ENCODE measurements around the gene CYP4F2.
"Not testable (repeated sequence)": the region's sequence is repeated elsewhere in the genome, so short reads cannot be mapped to it uniquely, and the experiment has no call there.

CYP4F2 gene

DNA sequence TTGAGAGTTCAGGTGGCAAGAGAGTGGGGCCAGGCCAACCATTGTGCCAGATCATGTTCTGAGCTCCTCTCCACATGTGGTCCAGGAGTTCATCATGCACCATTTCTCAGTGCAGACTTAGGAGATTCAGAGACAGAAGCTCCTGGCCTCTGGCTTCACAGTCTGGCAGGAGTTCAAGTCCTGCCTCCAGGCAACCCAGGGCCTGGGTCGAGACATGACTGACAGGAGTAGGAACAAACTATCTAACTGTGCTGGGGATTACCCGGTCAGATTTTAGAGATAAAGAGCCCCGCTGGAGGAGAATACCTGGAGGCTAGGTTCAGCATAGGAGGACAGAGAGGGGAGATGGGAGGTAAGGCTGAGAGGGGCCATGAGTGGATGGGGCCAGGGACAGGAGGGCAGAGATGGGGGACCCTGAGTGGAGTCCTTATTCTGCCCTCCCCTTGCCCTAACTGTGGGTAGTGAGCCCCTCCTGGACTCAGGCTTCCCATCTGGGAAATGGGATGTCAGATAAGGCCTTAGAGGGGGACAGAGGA, 37.4 kb upstream of the CYP4F2 start:
- DNase-seq (ENCODE audit: extremely low spot score) = no peak
- TF ChIP-seq, protein P1, sequence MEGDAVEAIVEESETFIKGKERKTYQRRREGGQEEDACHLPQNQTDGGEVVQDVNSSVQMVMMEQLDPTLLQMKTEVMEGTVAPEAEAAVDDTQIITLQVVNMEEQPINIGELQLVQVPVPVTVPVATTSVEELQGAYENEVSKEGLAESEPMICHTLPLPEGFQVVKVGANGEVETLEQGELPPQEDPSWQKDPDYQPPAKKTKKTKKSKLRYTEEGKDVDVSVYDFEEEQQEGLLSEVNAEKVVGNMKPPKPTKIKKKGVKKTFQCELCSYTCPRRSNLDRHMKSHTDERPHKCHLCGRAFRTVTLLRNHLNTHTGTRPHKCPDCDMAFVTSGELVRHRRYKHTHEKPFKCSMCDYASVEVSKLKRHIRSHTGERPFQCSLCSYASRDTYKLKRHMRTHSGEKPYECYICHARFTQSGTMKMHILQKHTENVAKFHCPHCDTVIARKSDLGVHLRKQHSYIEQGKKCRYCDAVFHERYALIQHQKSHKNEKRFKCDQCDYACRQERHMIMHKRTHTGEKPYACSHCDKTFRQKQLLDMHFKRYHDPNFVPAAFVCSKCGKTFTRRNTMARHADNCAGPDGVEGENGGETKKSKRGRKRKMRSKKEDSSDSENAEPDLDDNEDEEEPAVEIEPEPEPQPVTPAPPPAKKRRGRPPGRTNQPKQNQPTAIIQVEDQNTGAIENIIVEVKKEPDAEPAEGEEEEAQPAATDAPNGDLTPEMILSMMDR (IDR thresholded peaks at IDR 0.05; ENCODE audit: control extremely low read depth, extremely low read depth, low read depth, missing control alignments) = no peak
- POLR2A ChIA-PET = no interaction called here
- CTCF ChIA-PET = no interaction called here

GRCh38 chr19:15934332-15935078, 36.6 kb upstream of the CYP4F2 start, which contains the start of gene CYP4F11:
TSS of gene CYP4F11 (minus strand) at chr19:15934529. CDS start at chr19:15934408, 121 bp downstream.
- TF ChIP-seq, protein P1 (IDR thresholded peaks at IDR 0.05; ENCODE audit: control extremely low read depth, extremely low read depth, low read depth, missing control alignments) = no peak
- POLR2A ChIA-PET = no interaction called here
- DNase-seq (ENCODE audit: extremely low spot score) = no peak
- CTCF ChIA-PET = no interaction called here

- POLR2A ChIA-PET; DNase-seq (ENCODE audit: extremely low spot score); CTCF ChIA-PET: not testable (repeated sequence)
Measured at GRCh38 chr19:15933761-15934331, 36.0 kb upstream of the CYP4F2 start.

- CTCF ChIA-PET = no interaction called here
- TF ChIP-seq, protein P1 (IDR thresholded peaks at IDR 0.05; ENCODE audit: control extremely low read depth, extremely low read depth, low read depth, missing control alignments) = no peak
- POLR2A ChIA-PET = no interaction called here
- no peak for DNase-seq (ENCODE audit: extremely low spot score)
Measured at GRCh38 chr19:15928321-15928720, 30.4 kb upstream of the CYP4F2 start.

- no peak for DNase-seq (ENCODE audit: extremely low spot score)
- TF ChIP-seq, protein P1 (IDR thresholded peaks at IDR 0.05; ENCODE audit: control extremely low read depth, extremely low read depth, low read depth, missing control alignments) = no peak
- ChIA-PET POLR2A (no interaction called here), CTCF (no interaction called here)
Measured at GRCh38 chr19:15926484-15926883, 28.6 kb upstream of the CYP4F2 start.

GRCh38 chr19:15923702-15924101, 25.8 kb upstream of the CYP4F2 start:
- TF ChIP-seq, protein P1 (IDR thresholded peaks at IDR 0.05; ENCODE audit: control extremely low read depth, extremely low read depth, low read depth, missing control alignments) = no peak
- CTCF ChIA-PET = no interaction called here
- no peak for DNase-seq (ENCODE audit: extremely low spot score)
- POLR2A ChIA-PET = no interaction called here

- no peak for DNase-seq (ENCODE audit: extremely low spot score)
- TF ChIP-seq, protein P1 (IDR thresholded peaks at IDR 0.05; ENCODE audit: control extremely low read depth, extremely low read depth, low read depth, missing control alignments) = no peak
- CTCF ChIA-PET = no interaction called here
- POLR2A ChIA-PET = no interaction called here
Measured at GRCh38 chr19:15922021-15922420, 24.1 kb upstream of the CYP4F2 start.

Measured in GM10248 (cell line).